ENCODE measurements around the gene UNC93B1.

UNC93B1 gene

GRCh38 chr11:68022531-68022930 is 18.6 kb upstream of the UNC93B1 start:
- DNase-seq (ENCODE audit: low read depth): no peak

- DNase-seq (ENCODE audit: low read depth): no peak
Observed at GRCh38 chr11:68021167-68021787, 17.4 kb upstream of the UNC93B1 start.

GRCh38 chr11:68020575-68020974 is 16.7 kb upstream of the UNC93B1 start:
- no peak for DNase-seq (ENCODE audit: low read depth)

- DNase-seq (ENCODE audit: low read depth): no peak
Observed at GRCh38 chr11:68019486-68019885, 15.6 kb upstream of the UNC93B1 start.

- DNase-seq (ENCODE audit: low read depth): no peak
Observed at GRCh38 chr11:68018730-68019190, 14.9 kb upstream of the UNC93B1 start.

DNA sequence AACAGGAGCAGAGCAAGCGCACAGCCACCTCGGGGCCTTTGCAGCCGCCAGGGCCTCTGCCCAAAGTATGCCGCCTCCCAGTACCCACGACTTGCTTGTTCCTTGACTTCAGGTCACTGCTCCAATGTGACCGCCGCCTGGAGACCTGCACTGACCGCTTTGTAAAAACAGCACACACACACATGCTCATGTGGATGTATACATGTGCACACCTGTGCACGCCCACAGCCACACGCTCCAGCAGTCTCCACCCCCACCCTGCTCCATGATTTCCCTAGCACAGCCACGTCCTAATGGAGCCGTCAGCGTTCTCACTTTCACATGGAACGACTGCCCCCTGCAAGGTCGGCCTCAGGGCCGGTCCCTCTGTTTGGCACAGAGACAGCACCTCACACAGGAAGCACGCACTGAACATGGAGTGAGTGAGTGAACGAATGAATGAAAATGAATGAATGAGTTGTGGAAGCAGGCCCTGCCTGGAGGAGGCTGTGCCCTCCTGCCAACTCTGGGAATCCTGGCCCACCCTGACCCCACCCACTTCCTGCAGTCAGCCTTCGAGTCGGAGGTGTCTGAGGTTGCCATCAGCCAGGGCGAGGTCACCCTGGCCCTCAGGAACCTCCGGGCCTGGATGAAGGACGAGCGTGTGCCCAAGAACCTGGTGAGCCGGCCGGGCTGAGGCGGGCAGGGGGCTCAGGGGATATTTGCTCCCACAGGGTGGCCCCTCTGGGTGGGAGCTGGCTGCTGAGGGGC is 14.3 kb upstream of the UNC93B1 start:
- no peak for DNase-seq (ENCODE audit: low read depth)

- no peak for DNase-seq (ENCODE audit: low read depth)
Observed at GRCh38 chr11:68016904-68017817, 13.3 kb upstream of the UNC93B1 start.

- DNase-seq (ENCODE audit: low read depth): no peak
Observed at GRCh38 chr11:68016161-68016903, 12.4 kb upstream of the UNC93B1 start.

- no peak for DNase-seq (ENCODE audit: low read depth)
Observed at GRCh38 chr11:68015467-68015866, 11.6 kb upstream of the UNC93B1 start.

DNA sequence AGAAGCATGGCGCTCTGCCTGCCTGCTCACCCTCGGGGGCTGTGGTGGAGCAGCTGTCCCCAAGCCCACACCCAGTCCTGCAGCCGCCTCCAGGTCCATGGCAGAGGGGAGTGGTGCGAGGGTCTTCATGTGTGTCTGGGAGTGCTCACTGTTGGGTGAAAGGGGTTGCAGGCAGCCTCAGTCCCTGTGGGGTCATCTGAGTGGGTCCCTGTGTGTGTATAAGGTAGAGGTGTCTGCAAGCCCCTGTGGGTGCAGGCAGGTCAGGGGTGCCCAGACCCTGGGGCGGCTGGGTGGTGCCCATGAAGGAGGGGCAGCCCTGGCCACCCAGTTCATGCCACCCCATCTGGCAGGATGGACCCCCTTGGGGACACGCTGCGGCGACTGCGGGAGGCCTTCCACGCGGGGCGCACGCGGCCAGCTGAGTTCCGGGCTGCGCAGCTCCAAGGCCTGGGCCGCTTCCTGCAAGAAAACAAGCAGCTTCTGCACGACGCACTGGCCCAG is 11.1 kb upstream of the UNC93B1 start:
- DNase-seq (ENCODE audit: low read depth): no peak

- no peak for DNase-seq (ENCODE audit: low read depth)
Observed at GRCh38 chr11:68014157-68014946, 10.5 kb upstream of the UNC93B1 start.

- no peak for DNase-seq (ENCODE audit: low read depth)
Observed at GRCh38 chr11:68013611-68014156, 9.8 kb upstream of the UNC93B1 start.

GRCh38 chr11:68012843-68013610 is 9.1 kb upstream of the UNC93B1 start:
- no peak for DNase-seq (ENCODE audit: low read depth)

- no peak for DNase-seq (ENCODE audit: low read depth)
Observed at GRCh38 chr11:68012044-68012842, 8.3 kb upstream of the UNC93B1 start.

- DNase-seq (ENCODE audit: low read depth): no peak
Observed at GRCh38 chr11:68011051-68011943, 7.4 kb upstream of the UNC93B1 start.

DNA sequence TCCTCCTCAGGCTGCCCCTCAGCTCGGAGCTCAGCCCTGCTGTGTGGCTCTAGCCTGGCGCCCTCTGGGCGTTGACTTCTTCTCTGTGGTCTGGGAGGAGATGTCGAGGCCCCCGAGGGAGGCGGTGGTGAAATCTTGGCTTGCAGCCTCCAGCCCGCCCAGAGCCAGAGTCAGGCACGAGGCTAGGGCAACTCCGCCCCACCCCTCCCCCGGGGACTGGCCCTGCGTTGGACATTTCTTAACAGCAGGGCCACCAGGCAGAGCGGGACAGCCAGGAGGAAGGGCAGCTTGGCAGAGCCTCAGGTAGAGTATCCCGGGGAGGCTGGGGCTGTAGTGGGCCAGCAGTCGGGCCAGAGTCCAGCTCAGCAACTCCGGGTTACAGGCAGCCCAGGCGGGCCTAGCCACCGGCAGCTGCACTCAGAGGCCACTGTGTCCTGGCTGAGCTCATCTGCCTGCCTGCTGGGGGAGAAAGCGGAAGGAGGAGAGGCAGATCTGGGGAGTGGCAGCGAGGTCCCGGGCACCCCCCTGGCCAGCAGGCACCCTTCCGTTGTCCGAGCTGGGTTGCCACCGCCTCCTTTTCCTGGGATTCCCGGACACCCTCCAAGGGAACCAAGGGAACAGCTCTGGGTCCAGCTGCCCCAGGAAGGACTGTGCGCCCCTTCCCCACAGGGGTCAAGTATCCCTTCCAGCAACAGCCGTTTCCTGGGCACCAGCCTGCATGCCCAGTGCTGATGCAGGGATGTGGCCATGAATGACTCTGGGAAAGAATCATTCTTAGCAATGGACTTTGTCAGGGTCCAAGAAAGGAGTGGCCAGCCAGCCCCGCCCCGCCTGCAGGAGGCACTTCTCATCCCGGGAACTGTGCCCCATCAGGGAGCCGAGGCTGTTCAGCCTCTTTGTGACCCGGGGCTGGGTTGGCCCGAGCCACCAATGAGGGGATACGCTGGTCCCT is 6.5 kb upstream of the UNC93B1 start, which contains the start of gene ALDH3B1:
TSS of gene ALDH3B1 (plus strand) at position 238 of the 952 bp plus-strand sequence. CDS start 4,971 bp downstream, outside the sequence.
- DNase-seq (ENCODE audit: low read depth): no peak
